CMK (cell line): Measurements from ENCODE around the gene PUM2.
"Not testable (repeated sequence)": the region's sequence is repeated elsewhere in the genome, so short reads cannot be mapped to it uniquely, and the experiment has no call there.

Source experiments
- DNase-seq: peaks from one replicate; pipeline ENCODE4 v3.0.0-alpha.2; 2010; ENCODE audit warnings: low read depth

The PUM2 gene

GRCh38 chr2:20368706-20369105, 18.1 kb upstream of the PUM2 start:
- no peak for DNase-seq

DNA sequence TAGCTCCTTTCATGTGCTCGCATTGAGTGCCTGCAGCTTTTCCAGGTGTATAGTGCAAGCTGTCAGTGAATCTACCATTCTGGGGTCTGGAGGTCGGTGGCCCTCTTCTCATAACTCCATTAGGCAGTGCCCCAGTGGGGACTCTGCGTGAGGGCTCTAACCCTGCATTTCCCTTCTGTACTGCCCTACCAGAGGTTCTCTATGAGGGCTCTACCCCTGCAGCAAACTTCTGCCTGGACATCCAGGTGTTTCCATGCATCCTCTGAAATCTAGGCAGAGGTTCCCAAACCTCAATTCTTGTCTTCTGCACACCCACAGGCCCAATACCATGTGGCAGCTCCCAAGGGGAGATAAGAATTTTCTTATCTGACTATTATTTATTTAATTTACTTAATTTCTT, 17.3 kb upstream of the PUM2 start:
- DNase-seq = not testable (repeated sequence)

DNA sequence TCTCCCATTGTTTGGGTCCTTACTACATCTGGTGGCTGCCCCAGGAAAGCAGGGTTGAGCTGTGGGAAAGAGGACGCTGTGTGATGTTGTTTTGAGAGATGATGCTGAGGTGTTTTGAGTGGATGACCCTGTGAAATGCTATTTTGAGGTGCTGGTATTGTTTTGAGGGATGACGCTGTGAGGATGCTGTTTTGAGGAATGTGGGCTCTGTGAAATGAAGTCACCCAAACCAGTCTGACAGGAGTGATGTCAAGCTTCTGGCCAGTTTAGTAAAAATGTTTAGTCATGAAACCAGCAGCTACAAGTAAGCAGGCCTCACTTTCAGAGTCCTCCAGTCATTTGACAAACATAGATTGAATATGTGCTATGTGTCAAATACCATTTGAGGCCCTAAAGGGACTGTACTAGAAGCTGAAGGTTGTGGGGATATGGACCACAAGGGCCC, 16.1 kb upstream of the PUM2 start:
- DNase-seq = no peak

DNA sequence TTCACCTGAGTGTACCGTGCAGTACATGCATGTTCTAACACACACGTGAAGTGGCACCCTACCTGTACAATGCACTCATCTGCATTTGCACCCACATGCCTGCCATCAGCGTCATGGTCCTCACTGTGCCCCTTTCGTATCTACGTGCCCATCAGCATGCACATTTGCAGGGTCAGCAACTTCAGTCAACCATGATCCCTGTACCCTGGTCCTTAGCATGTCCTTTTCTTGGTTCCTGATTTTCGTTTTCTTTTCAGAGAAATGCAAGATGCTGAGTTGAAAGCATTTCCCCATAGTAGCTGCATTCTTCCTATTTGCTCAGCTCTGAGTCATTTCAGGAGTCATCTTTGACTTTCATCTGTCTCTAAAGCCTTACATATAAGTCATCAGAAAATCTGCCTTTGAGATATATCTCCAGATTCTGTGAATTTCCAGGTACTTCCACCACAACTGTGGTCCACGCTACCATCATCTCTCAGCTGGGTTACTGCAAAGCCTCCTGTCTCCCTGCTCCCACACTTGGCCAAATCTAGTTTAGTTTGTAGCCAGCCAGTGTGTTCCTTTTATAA, 14.7 kb upstream of the PUM2 start:
- no peak for DNase-seq

- no peak for DNase-seq
These were observed 12.9 kb upstream of the PUM2 start for GRCh38 chr2:20363578-20363977.

- DNase-seq = no peak
These were observed 12.2 kb upstream of the PUM2 start for GRCh38 chr2:20362701-20363435.

- DNase-seq = no peak
These were observed 11.2 kb upstream of the PUM2 start for GRCh38 chr2:20361893-20362292.

GRCh38 chr2:20359096-20359495, 8.5 kb upstream of the PUM2 start:
- no peak for DNase-seq

- no peak for DNase-seq
These were observed 7.2 kb upstream of the PUM2 start for GRCh38 chr2:20357638-20358389.

DNA sequence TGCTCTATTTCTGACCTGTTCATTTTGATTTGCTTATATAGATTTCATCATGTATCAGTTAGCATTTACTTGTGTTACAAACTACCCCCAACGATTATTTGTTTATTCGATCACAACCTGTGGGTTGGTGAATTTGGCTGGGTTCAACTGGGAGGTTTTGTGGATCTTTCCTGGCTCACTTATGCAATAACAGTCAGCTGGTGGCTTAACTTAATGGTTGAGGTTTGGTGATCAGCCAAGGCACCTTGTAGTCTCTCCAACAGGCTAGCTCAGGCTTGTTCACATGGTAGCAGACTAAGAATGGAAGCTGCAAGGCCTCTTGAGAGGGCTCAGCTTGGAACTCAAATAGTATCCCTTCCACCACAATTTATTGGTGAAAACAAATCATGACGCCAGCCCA, 5.4 kb upstream of the PUM2 start:
- no peak for DNase-seq

GRCh38 chr2:20355131-20355530, 4.5 kb upstream of the PUM2 start:
- DNase-seq = no peak

- DNase-seq = no peak
These were observed 2.8 kb upstream of the PUM2 start for GRCh38 chr2:20353241-20353992.

DNA sequence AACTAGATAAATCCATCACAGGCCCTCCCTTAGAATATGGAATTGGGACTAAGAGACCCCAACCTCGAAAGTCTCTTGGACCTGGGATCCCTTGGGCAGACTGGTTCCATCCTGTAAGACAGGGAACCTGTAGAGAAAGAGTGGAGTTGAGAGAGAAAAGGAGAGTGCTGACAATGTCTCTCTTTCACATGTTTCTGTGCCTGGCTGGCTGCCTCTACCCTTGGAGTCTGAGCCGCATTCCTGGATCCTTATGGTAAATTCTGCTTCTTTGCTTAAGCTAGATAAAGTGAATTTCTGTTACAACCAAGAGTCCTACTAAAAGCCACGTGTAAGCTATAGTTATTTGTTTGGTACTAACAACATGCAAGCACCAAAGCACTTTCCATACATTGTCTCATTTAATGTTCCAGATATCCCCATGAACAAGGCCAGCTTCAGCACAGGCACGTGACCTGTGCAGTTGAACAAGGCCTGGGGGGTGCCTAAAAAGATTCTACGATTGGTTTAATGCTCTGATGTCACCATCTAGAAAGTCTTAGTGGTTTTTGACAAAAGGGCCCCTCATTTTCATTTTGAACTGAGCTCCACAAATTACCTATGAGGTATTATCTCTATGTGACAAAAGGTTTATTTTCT, 2.1 kb upstream of the PUM2 start:
- DNase-seq = no peak

DNA sequence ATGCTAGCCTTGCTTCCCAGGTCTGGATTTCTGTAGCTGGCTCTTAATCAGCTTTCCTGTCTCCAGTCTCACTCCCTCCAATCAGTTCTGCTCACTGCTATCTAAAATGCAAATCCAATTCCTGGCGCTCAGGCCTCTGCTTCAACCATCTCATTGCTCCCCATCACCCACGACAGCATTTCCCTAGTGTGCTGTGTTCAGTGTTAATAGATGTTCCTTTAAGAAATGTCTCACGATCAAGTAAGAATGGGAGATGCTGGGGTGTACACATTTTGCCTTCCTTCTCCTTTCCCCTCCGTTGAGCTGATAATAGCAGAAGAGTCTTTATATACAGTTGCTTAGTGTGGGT, 1.6 kb upstream of the PUM2 start:
- no peak for DNase-seq

DNA sequence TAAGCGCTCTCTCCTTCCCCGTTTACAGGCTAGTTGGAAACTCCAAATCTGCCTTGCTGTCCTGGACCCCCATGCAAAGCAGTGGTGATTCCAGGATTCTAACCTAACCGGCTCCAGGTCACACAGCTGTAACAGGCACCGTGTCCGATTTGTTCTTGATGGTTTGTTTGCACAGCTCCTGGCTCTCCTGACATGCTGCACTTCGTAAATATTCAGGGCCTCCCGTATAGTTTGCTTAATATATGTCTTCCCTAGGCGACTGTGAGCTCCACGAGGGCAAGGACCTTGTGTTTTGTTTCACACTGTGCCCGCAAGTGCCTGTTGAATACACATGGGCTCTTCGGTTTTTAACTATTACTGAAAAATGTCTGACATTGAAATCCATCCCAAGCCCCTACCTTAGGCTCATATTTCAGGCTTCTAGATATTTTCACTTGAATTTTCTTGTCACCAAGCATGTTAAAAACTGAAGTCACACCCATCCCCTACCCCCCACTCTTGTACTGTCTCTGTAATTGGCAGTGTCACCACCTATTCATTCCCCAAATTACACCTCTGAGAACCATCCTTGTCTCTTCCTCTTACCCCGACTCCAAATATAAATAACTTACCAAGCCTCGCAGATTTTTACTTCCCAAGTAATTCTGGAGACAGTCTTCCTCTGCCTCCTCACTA, 1.0 kb upstream of the PUM2 start:
- no peak for DNase-seq

GRCh38 chr2:20350041-20350712, 467 bp downstream of the PUM2 start:
- peak; percentile 52 for DNase-seq

- DNase-seq = no peak
These were observed 1.1 kb downstream of the PUM2 start for GRCh38 chr2:20349513-20349921.

GRCh38 chr2:20348542-20348941, 2.1 kb downstream of the PUM2 start:
- no peak for DNase-seq

DNA sequence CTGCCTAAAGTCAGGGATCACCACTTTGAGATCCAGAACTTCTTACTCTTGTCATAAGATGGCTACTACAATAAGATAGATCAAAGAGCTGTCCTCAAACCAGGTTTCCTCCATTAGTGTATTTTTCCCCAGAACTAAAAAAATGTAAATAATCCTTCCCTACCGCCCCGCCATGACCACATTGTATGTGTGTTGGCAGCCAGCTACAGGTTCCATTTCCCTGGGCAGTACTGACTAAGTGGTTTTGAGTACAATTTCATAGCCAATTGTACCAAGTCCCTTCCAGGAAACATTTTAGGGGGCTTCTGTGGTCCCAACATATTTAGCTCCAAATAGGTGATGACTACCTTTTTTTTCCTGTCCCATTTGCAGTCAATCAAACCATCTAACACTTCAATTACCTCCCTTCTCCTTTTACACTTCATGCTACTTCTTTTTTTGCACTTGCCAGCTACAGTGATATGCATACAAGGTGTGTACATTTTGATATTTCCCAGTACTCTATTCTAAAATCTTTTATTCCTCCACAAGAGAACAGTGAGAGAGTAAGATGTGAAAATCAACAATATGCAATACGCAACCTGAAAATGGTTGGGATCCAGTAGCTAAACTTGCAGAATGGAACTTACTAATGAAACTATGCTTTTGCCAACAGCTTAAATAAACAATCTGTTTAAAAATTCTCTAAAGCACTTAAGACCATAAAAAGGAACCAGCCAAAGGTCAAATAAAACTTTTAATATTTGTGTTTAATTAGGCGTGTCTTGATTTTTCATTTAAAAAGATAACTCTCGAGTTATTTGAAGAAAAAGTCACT, 3.9 kb downstream of the PUM2 start:
- no peak for DNase-seq

DNA sequence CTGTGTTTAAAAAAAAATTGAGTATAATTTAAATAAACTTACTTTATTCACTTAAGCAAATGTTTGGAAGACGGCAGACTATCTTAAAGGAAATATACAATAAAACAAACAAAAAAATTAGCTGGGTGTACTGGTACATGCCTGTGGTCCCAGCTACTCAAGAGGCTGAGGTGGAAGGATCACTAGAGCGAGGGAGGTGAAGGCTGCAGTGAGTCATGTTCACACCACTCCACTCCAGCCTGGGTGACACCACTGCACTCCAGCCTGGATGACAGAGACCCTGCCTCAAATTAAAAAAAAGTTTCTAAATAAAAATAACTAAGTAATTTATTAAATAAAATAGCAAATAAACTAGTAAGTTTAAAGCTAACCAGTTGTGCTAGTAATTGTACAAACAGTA, 7.5 kb downstream of the PUM2 start:
- DNase-seq = no peak
